Measurements from ENCODE around the gene ABTB2.

DNA sequence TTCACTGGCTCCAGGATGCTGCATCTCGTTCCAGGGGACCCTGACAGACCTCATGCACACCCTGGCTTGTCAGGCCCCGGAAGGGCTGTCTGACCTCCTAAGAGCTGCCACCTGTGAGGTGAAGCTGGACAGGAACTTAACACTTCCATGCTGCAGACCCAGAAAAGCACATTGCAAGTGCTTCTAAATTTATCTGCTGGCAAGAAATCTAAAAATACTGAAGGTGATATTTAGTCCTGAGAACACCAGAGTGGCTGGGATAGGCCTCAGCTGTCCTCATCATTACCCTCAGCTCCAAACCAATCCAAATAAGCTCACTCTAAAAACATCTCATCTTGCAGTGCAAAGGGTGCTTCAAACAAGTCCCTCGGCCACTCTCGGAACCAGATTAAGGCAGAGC, 46.7 kb downstream of the ABTB2 start:
- TF ChIP-seq TAF1 (IDR thresholded peaks at IDR 0.05; ENCODE audit: borderline replicate concordance, insufficient read depth, low read length), result no peak
- TF ChIP-seq, protein P1, sequence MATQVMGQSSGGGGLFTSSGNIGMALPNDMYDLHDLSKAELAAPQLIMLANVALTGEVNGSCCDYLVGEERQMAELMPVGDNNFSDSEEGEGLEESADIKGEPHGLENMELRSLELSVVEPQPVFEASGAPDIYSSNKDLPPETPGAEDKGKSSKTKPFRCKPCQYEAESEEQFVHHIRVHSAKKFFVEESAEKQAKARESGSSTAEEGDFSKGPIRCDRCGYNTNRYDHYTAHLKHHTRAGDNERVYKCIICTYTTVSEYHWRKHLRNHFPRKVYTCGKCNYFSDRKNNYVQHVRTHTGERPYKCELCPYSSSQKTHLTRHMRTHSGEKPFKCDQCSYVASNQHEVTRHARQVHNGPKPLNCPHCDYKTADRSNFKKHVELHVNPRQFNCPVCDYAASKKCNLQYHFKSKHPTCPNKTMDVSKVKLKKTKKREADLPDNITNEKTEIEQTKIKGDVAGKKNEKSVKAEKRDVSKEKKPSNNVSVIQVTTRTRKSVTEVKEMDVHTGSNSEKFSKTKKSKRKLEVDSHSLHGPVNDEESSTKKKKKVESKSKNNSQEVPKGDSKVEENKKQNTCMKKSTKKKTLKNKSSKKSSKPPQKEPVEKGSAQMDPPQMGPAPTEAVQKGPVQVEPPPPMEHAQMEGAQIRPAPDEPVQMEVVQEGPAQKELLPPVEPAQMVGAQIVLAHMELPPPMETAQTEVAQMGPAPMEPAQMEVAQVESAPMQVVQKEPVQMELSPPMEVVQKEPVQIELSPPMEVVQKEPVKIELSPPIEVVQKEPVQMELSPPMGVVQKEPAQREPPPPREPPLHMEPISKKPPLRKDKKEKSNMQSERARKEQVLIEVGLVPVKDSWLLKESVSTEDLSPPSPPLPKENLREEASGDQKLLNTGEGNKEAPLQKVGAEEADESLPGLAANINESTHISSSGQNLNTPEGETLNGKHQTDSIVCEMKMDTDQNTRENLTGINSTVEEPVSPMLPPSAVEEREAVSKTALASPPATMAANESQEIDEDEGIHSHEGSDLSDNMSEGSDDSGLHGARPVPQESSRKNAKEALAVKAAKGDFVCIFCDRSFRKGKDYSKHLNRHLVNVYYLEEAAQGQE (IDR thresholded peaks at IDR 0.05; ENCODE audit: insufficient read depth in 1 of 2, low read depth in 2 of 2, low read length in 2 of 2), result no peak
- TF ChIP-seq POLR2AphosphoS5 (IDR thresholded peaks at IDR 0.05; ENCODE audit: low read depth, low read length), result no peak

Data from PFSK-1 (cell line).